OCI-LY1 (cell line): ENCODE measurements around the gene CHMP5.

Experiments
- EZH2 ChIP-seq: fragments of 200-600 bp; sonication (generic), shearing (Covaris generic); IDR thresholded peaks from 2 replicates; pipeline ENCODE4 v1.8.0; 2017; ENCODE audit warnings: borderline replicate concordance, mixed run types, mild to moderate bottlenecking, antibody characterized with exemption, low read length, moderate library complexity, mixed read lengths
- TF ChIP-seq, protein P1 (sequence below): fragments of 200-600 bp; sonication (generic), shearing (Covaris generic); IDR thresholded peaks from 2 replicates; pipeline ENCODE4 v1.5.1; 2017; ENCODE audit warnings: mild to moderate bottlenecking, antibody characterized with exemption, low read length, moderate library complexity, mixed read lengths

DNA sequence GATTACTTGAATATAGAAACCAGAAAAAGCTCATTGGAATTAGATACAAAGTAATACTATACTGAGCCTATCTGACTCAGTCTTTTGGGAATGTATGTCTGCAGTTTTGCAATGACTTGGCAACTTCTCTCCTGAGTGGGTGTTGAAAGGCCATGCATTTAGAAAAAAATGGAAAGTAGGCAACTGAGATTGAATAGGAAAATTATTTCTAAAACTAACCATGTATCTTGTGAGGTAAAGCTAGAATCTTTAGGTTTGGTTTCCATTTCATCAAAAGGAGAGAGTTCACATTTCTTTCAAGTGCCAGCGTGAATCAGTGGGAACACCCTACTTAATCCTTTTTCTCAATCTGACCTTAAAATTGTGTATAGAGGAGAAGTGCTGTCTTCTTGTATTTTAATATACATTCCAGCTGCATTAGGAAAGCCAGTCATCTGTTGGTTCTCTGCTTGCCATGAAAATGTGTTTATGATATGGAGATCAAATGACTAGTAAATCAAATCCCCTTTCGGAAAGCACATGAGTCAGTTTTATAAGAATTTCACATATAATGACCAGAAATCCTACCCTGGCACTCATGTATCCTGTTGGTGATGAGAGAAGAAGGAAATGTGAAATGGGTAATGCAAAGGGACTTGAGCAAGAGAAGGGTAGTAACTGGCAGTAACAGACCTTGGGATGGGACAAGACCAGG, 55.9 kb downstream of the CHMP5 start:
- TF ChIP-seq, protein P1, sequence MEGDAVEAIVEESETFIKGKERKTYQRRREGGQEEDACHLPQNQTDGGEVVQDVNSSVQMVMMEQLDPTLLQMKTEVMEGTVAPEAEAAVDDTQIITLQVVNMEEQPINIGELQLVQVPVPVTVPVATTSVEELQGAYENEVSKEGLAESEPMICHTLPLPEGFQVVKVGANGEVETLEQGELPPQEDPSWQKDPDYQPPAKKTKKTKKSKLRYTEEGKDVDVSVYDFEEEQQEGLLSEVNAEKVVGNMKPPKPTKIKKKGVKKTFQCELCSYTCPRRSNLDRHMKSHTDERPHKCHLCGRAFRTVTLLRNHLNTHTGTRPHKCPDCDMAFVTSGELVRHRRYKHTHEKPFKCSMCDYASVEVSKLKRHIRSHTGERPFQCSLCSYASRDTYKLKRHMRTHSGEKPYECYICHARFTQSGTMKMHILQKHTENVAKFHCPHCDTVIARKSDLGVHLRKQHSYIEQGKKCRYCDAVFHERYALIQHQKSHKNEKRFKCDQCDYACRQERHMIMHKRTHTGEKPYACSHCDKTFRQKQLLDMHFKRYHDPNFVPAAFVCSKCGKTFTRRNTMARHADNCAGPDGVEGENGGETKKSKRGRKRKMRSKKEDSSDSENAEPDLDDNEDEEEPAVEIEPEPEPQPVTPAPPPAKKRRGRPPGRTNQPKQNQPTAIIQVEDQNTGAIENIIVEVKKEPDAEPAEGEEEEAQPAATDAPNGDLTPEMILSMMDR, result no peak
- no peak for TF ChIP-seq EZH2
